ENCODE data around the gene IL17REL. TPM values are rescaled to one million over a fixed set of nuclear protein-coding genes. Genes with fewer than 3 reads are reported as not detected.

IL17REL gene
- total RNA-seq, 1 experiment from 2014 or later, result 0.24 TPM

- DNase-seq (ENCODE audit: low spot score) (peak; percentile 42), ATAC-seq (no peak; the same call in 1 of the 2 replicates)
- H3K27me3 Mint-ChIP-seq (ENCODE audit: low read depth), result peaks cover 4% of the 10 kb centered on the region
- TF ChIP-seq ETV6 (CRISPR knock-in tag; IDR thresholded peaks at IDR 0.05), result no peak
- no peak for TF ChIP-seq TCF7 (CRISPR knock-in tag; IDR thresholded peaks at IDR 0.05; ENCODE audit: low read depth)
- TF ChIP-seq FOXJ3 (CRISPR knock-in tag; IDR thresholded peaks at IDR 0.05; ENCODE audit: borderline replicate concordance), result no peak
- no peak for TF ChIP-seq HMGA2 (CRISPR knock-in tag; IDR thresholded peaks at IDR 0.05)
- no peak for TF ChIP-seq TP53 (CRISPR knock-in tag; IDR thresholded peaks at IDR 0.05)
- TF ChIP-seq ZNF512 (CRISPR knock-in tag; IDR thresholded peaks at IDR 0.05; ENCODE audit: borderline replicate concordance), result no peak
- TF ChIP-seq ZSCAN18 (CRISPR knock-in tag; IDR thresholded peaks at IDR 0.05), result no peak
- TF ChIP-seq GRHL2 (CRISPR knock-in tag; IDR thresholded peaks at IDR 0.05; ENCODE audit: insufficient replicate concordance, severe bottlenecking), result no peak
- no peak for TF ChIP-seq AFF4 (CRISPR knock-in tag; IDR thresholded peaks at IDR 0.05; ENCODE audit: borderline replicate concordance)
- TF ChIP-seq CTCF (IDR thresholded peaks at IDR 0.05), result no peak
- no peak overlapping the region for H3K4me3 Mint-ChIP-seq
- peaks cover 8% of the 10 kb centered on the region for H3K9me3 Mint-ChIP-seq
- H3K4me1 Mint-ChIP-seq, result peaks cover 2% of the 10 kb centered on the region
- ChIA-PET POLR2A (no interaction called here), CTCF (interaction anchor here (1.4 to 1.6 kb wide), 2 partner anchors 18 to 54 kb away, joined by 3 to 11 read pairs; no protein-coding TSS in a partner anchor)
- peaks cover 7% of the 10 kb centered on the region for H3K36me3 Mint-ChIP-seq
- no peak overlapping the region for H3K27ac Mint-ChIP-seq
Observed at GRCh38 chr22:49975543-49976389, 36.8 kb downstream of the IL17REL start.

- no peaks in the 10 kb centered on the region for H3K9me3 Mint-ChIP-seq
- H3K36me3 Mint-ChIP-seq, result no peaks in the 10 kb centered on the region
- CTCF ChIA-PET, result no interaction called here
- ATAC-seq (no peak), DNase-seq (ENCODE audit: low spot score) (no peak)
- TF ChIP-seq JAZF1 (CRISPR knock-in tag; IDR thresholded peaks at IDR 0.05) (no peak), ZBTB21 (CRISPR knock-in tag; IDR thresholded peaks at IDR 0.05; ENCODE audit: borderline replicate concordance) (no peak), RORB (CRISPR knock-in tag; IDR thresholded peaks at IDR 0.05) (no peak), ZNF425 (CRISPR knock-in tag; conservative IDR thresholded peaks at IDR 0.05) (no peak), GTF2I (CRISPR knock-in tag; conservative IDR thresholded peaks at IDR 0.05) (no peak), CDX4 (CRISPR knock-in tag; IDR thresholded peaks at IDR 0.05; ENCODE audit: borderline replicate concordance) (no peak), CREM (CRISPR knock-in tag; IDR thresholded peaks at IDR 0.05) (no peak), PRRX2 (CRISPR knock-in tag; IDR thresholded peaks at IDR 0.05) (no peak)
- POLR2A ChIA-PET, result no interaction called here
- peaks cover 6% of the 10 kb centered on the region for H3K4me1 Mint-ChIP-seq
- no peak overlapping the region for H3K27ac Mint-ChIP-seq
- H3K27me3 Mint-ChIP-seq (ENCODE audit: low read depth), result peaks cover 8% of the 10 kb centered on the region
- no peak overlapping the region for H3K4me3 Mint-ChIP-seq
Observed at GRCh38 chr22:49973018-49973961, 39.3 kb downstream of the IL17REL start.

Measured in WTC11 (cell line).